H1 (cell line): ENCODE data around the gene XPO1. TPM values are rescaled to one million over a fixed set of nuclear protein-coding genes. Genes with fewer than 3 reads are reported as not detected.

ENCODE experiments used
- CTCF ChIA-PET: fragments of 300-600 bp; sonication (Branson Sonifier 250); formaldehyde crosslinking; loops from one replicate; lab custom pipeline; 2021; ENCODE audit not compliant: partially characterized antibody; lab: Charles Lee
- POLR2A ChIA-PET: fragments of 300-600 bp; sonication (Branson Sonifier 250); formaldehyde crosslinking; loops from one replicate; lab custom pipeline; 2021; ENCODE audit warnings: inconsistent platforms; ENCODE audit not compliant: partially characterized antibody; lab: Charles Lee
- DNase-seq, 2 experiments: peaks; one replicate each; pipeline versions ENCODE4 v3.0.0 to v3.0.0-alpha.2; 2010 to 2022; ENCODE audit warnings: low spot score in 2 of 2, low read depth in 1 of 2, mixed read lengths in 1 of 2
- FAIRE-seq: peaks from 2 replicates; lab custom pipeline; 2011; peaks lifted over from hg19 to GRCh38; lab: Jason Lieb, UNC
- H2AFZ ChIP-seq: 2 replicates; pipeline ENCODE4 v1.8.1; 2012; ENCODE audit warnings: low read length, inconsistent platforms
- H2AK5ac ChIP-seq: 2 replicates; pipeline ENCODE4 v1.6.1; 2013; ENCODE audit warnings: low read depth, low read length
- H2BK120ac ChIP-seq: replicated peaks from 2 replicates; pipeline ENCODE3; 2013; ENCODE audit warnings: low read depth, low read length, inconsistent platforms
- H2BK12ac ChIP-seq: 2 replicates; pipeline ENCODE4 v1.6.1; 2013; ENCODE audit warnings: low read depth, low read length
- H2BK15ac ChIP-seq: 2 replicates; pipeline ENCODE4 v1.6.1; 2013; ENCODE audit warnings: low read length
- H2BK20ac ChIP-seq: 2 replicates; pipeline ENCODE4 v1.6.1; 2013; ENCODE audit warnings: low read length
- H2BK5ac ChIP-seq: 2 replicates; pipeline ENCODE4 v1.6.1; 2013; ENCODE audit warnings: low read depth, low read length
- H3K14ac ChIP-seq: 2 replicates; pipeline ENCODE4 v1.6.1; 2013; ENCODE audit warnings: inconsistent platforms; ENCODE audit not compliant: insufficient read length
- H3K18ac ChIP-seq: 2 replicates; pipeline ENCODE4 v1.6.1; 2013; ENCODE audit warnings: low read length; ENCODE audit errors: extremely low read depth
- H3K23ac ChIP-seq: 2 replicates; pipeline ENCODE4 v1.6.1; 2013; ENCODE audit warnings: inconsistent platforms; ENCODE audit not compliant: insufficient read length
- H3K23me2 ChIP-seq: 2 replicates; pipeline ENCODE4 v1.6.1; 2013; ENCODE audit warnings: low read depth, low read length
- H3K27ac ChIP-seq: 2 replicates; pipeline ENCODE4 v1.6.1; 2011; ENCODE audit warnings: low read depth, low read length, inconsistent platforms
- H3K27me3 ChIP-seq, 4 experiments: replicated peaks in 1 of 4; 1 replicate in 1 of 4; 2 replicates in 3 of 4; pipeline versions ENCODE4 v1.6.1 to v1.8.1; 2011 to 2013; ENCODE audit warnings: low read length in 3 of 4, mild to moderate bottlenecking in 3 of 4, inconsistent platforms in 2 of 4, mixed read lengths in 2 of 4, moderate library complexity in 1 of 4; ENCODE audit not compliant: control insufficient read depth in 3 of 4, insufficient read depth in 3 of 4; ENCODE audit errors: extremely low read depth in 1 of 4
- H3K36me3 ChIP-seq, 4 experiments: 2 replicates each; pipeline versions ENCODE4 v1.6.1 to v1.8.1; 2011 to 2013; ENCODE audit warnings: mild to moderate bottlenecking in 4 of 4, low read length in 3 of 4, moderate library complexity in 2 of 4, control low read depth in 1 of 4, inconsistent platforms in 1 of 4; ENCODE audit not compliant: insufficient read depth in 4 of 4, control insufficient read depth in 2 of 4
- H3K4ac ChIP-seq: replicated peaks from 2 replicates; pipeline ENCODE3; 2013; ENCODE audit warnings: low read length, low read depth, mixed read lengths, inconsistent platforms; ENCODE audit not compliant: insufficient read length
- H3K4me1 ChIP-seq, 4 experiments: replicated peaks in 1 of 4; 1 replicate in 1 of 4; 2 replicates in 3 of 4; pipeline versions ENCODE4 v1.6.1 to v1.8.1; 2011 to 2013; ENCODE audit warnings: low read length in 3 of 4, inconsistent platforms in 2 of 4, mixed read lengths in 1 of 4; ENCODE audit not compliant: insufficient read depth in 4 of 4, control insufficient read depth in 3 of 4
- H3K4me2 ChIP-seq, 2 experiments: 2 replicates each; pipeline versions ENCODE4 v1.6.1 to v1.8.1; 2011 to 2013; ENCODE audit warnings: low read depth in 2 of 2, low read length in 2 of 2, control low read depth in 1 of 2, inconsistent platforms in 1 of 2, mild to moderate bottlenecking in 1 of 2; ENCODE audit not compliant: insufficient read depth in 1 of 2
- H3K4me3 ChIP-seq, 4 experiments: fragments of 200-600, 300-600 bp in 1 of 4; sonication (generic), shearing (Covaris generic), sonication (Bioruptor Twin) in 1 of 4; 2 replicates each; pipeline versions ENCODE4 v1.5.1 to v1.8.1; 2011 to 2016; ENCODE audit warnings: low read length in 4 of 4, low read depth in 3 of 4, control low read depth in 2 of 4, inconsistent platforms in 2 of 4, mild to moderate bottlenecking in 2 of 4, mixed read lengths in 1 of 4, moderate library complexity in 1 of 4; ENCODE audit not compliant: insufficient read depth in 2 of 4; ENCODE audit errors: extremely low read depth in 1 of 4
- H3K56ac ChIP-seq: replicated peaks from 2 replicates; pipeline ENCODE3; 2013; ENCODE audit warnings: low read depth, mild to moderate bottlenecking, mixed read lengths, low read length, inconsistent platforms; ENCODE audit not compliant: insufficient read length
- H3K79me1 ChIP-seq: 2 replicates; pipeline ENCODE4 v1.6.1; 2013; ENCODE audit warnings: low read depth, low read length, control low read depth
- H3K79me2 ChIP-seq, 2 experiments: 2 replicates each; pipeline versions ENCODE4 v1.6.1 to v1.8.1; 2012 to 2013; ENCODE audit warnings: low read length in 2 of 2, mild to moderate bottlenecking in 2 of 2, inconsistent platforms in 1 of 2; ENCODE audit not compliant: insufficient read depth in 2 of 2, control insufficient read depth in 1 of 2
- H3K9ac ChIP-seq, 4 experiments: replicated peaks in 1 of 4; 1 replicate in 1 of 4; 2 replicates in 3 of 4; pipeline versions ENCODE4 v1.6.1 to v1.8.1; 2011 to 2013; ENCODE audit warnings: low read depth in 3 of 4, low read length in 3 of 4, control low read depth in 2 of 4, mild to moderate bottlenecking in 2 of 4, moderate library complexity in 2 of 4, inconsistent platforms in 1 of 4; ENCODE audit errors: extremely low read depth in 1 of 4
- H3K9me3 ChIP-seq, 2 experiments: 2 replicates each; pipeline versions ENCODE4 v1.6.1 to v1.8.1; 2012 to 2013; ENCODE audit warnings: mild to moderate bottlenecking in 2 of 2, moderate library complexity in 2 of 2, control low read depth in 1 of 2, inconsistent platforms in 1 of 2, low read depth in 1 of 2, low read length in 1 of 2, mixed read lengths in 1 of 2; ENCODE audit not compliant: insufficient read depth in 2 of 2
- H4K20me1 ChIP-seq, 2 experiments: replicated peaks in 1 of 2; 2 replicates each; pipeline versions ENCODE3 to v1.8.1; 2011 to 2013; ENCODE audit warnings: inconsistent platforms in 2 of 2, low read length in 2 of 2, mild to moderate bottlenecking in 1 of 2; ENCODE audit not compliant: insufficient read depth in 2 of 2, control insufficient read depth in 1 of 2
- H4K5ac ChIP-seq: 2 replicates; pipeline ENCODE4 v1.6.1; 2013; ENCODE audit warnings: low read length, low read depth, mixed read lengths, inconsistent platforms; ENCODE audit not compliant: insufficient read length
- H4K8ac ChIP-seq: 2 replicates; pipeline ENCODE4 v1.8.0; 2013; ENCODE audit warnings: mild to moderate bottlenecking, moderate library complexity, low read length, inconsistent platforms; ENCODE audit not compliant: insufficient read depth; ENCODE audit errors: extremely low read depth
- H4K91ac ChIP-seq: replicated peaks from 2 replicates; pipeline ENCODE3; 2013; ENCODE audit warnings: low read length, mixed read lengths, inconsistent platforms; ENCODE audit not compliant: insufficient read length
- ATF3 ChIP-seq: IDR thresholded peaks from 2 replicates; pipeline ENCODE4 v1.6.1; 2011; ENCODE audit warnings: low read depth, mild to moderate bottlenecking, low read length; ENCODE audit not compliant: insufficient read depth
- BACH1 ChIP-seq: IDR thresholded peaks from 2 replicates; pipeline ENCODE4 v1.6.1; 2012; ENCODE audit warnings: low read length, improper control_type of control experiment
- CTCF ChIP-seq, 3 experiments: IDR thresholded peaks; 1 replicate in 2 of 3; 2 replicates in 1 of 3; pipeline versions ENCODE4 v1.5.1 to v1.6.1; 2011; ENCODE audit warnings: low read length in 3 of 3, mild to moderate bottlenecking in 3 of 3, inconsistent platforms in 2 of 3, low read depth in 1 of 3, moderate library complexity in 1 of 3; ENCODE audit not compliant: insufficient read depth in 1 of 3; ENCODE audit errors: control extremely low read depth in 1 of 3
- EZH2 ChIP-seq: fragments of 200-600 bp; sonication (generic); IDR thresholded peaks from 2 replicates; pipeline ENCODE4 v1.7.1; 2012; ENCODE audit warnings: low read depth, mild to moderate bottlenecking, moderate library complexity, low read length, inconsistent platforms; ENCODE audit not compliant: severe bottlenecking
- GABPA ChIP-seq: IDR thresholded peaks from 2 replicates; pipeline ENCODE4 v1.6.1; 2011; ENCODE audit warnings: mild to moderate bottlenecking, low read length, moderate library complexity, borderline replicate concordance; ENCODE audit not compliant: insufficient read depth
- PHF8 ChIP-seq: fragments of 200-600 bp; sonication (generic); conservative IDR thresholded peaks from 2 replicates; pipeline ENCODE4 v1.7.1; 2012; ENCODE audit warnings: low read depth, mild to moderate bottlenecking, inconsistent platforms, low read length, moderate library complexity
- POLR2AphosphoS5 ChIP-seq: IDR thresholded peaks from 2 replicates; pipeline ENCODE4 v1.6.1; 2011; ENCODE audit warnings: low read depth, low read length
- SP4 ChIP-seq: IDR thresholded peaks from 2 replicates; pipeline ENCODE4 v1.6.1; 2012; ENCODE audit warnings: low read length, inconsistent platforms
- TBP ChIP-seq: IDR thresholded peaks from 2 replicates; pipeline ENCODE4 v1.6.1; 2011; ENCODE audit warnings: low read depth, low read length, improper control_type of control experiment
- TEAD4 ChIP-seq: IDR thresholded peaks from 2 replicates; pipeline ENCODE4 v1.6.1; 2012; ENCODE audit warnings: low read depth, low read length, inconsistent platforms, mixed read lengths
- WGBS, 2 experiments: shearing (Covaris generic) in 1 of 2; methylation state at CpG; one replicate each; pipeline versions ENCODE4 v1.1.6 to v1.1.7; 2013 to 2015; ENCODE audit warnings: low lambda C conversion rate in 2 of 2, mixed read lengths in 2 of 2, inconsistent platforms in 1 of 2, low coverage in 1 of 2, missing lambda C conversion rate in 1 of 2; ENCODE audit not compliant: insufficient replicate concordance in 2 of 2, insufficient coverage in 1 of 2, insufficient read length in 1 of 2; ENCODE audit errors: extremely low coverage in 1 of 2, missing lambda C conversion rate in 1 of 2; 5-methylcytosine and 5-hydroxymethylcytosine counted together
- polyA plus RNA-seq, 7 experiments: library from polyadenylated mRNA; depleted of rRNA in 3 of 7; stranded (reverse) in 5 of 7; unstranded in 2 of 7; fragments of >200 nt in 5 of 7; fragments of 200-250 nt in 2 of 7; gene quantifications; 1 replicate in 5 of 7; 2 replicates in 1 of 7; 4 replicates in 1 of 7; pipeline versions ENCODE4 v1.2.1 to v1.2.3, GENCODE V29; 2011 to 2013; ENCODE audit warnings: missing spikeins in 2 of 7, mixed read lengths in 2 of 7
- total RNA-seq: library from RNA; stranded (reverse); fragmentation: NEBNext Ultra II Directional; extraction: Animal tissue kit (Norgen Biotek cat#: 25700); gene quantifications from 2 replicates; pipeline ENCODE4 v1.2.1, GENCODE V29; 2021

The XPO1 gene
- total and polyA plus RNA-seq, 2 of the 8 experiments (the other 6 are each of a cell fraction or from before 2014, with no cell fraction given): 110 to 296 TPM

- H3K36me3 ChIP-seq: no peaks in the 10 kb centered on the region
- H2BK15ac ChIP-seq: no peak overlapping the region
- H3K79me1 ChIP-seq: peaks cover 14% of the 10 kb centered on the region
- H4K5ac ChIP-seq: no peak overlapping the region
- POLR2A ChIA-PET: no interaction called here
- H3K4me3 ChIP-seq: no peak overlapping the region
- H3K4me2 ChIP-seq: no peak overlapping the region
- H3K14ac ChIP-seq: no peak overlapping the region
- no peak overlapping the region for H3K27ac ChIP-seq
- no peak for FAIRE-seq
- H4K8ac ChIP-seq: no peak overlapping the region
- peaks cover 36 to 97% of the 10 kb centered on the region in 2 experiments for H3K79me2 ChIP-seq
- no peaks in the 10 kb centered on the region for H3K23me2 ChIP-seq
- no peak overlapping the region for H2BK5ac ChIP-seq
- no peak overlapping the region for H2BK12ac ChIP-seq
- H3K4ac ChIP-seq: no peak overlapping the region
- H3K27me3 ChIP-seq: no peaks in the 10 kb centered on the region
- no peak overlapping the region for H2BK20ac ChIP-seq
- H2BK120ac ChIP-seq: no peak overlapping the region
- peaks cover 0 to 12% (median 4%) of the 10 kb centered on the region in 4 experiments; a peak in 6 of 7 replicates for H3K4me1 ChIP-seq
- no peak overlapping the region for H4K91ac ChIP-seq
- peaks cover 16 to 30% of the 10 kb centered on the region in 2 experiments for H4K20me1 ChIP-seq
- H2AK5ac ChIP-seq: no peak overlapping the region
- H3K9ac ChIP-seq: no peak overlapping the region
- no peak overlapping the region for H3K18ac ChIP-seq
- DNase-seq: no peak
- WGBS, 2 experiments: 85 to 100% methylated on average over 2 to 7 of the region's 7 CpGs
- H2AFZ ChIP-seq: no peak overlapping the region
- peak overlapping the region; percentile 27 for H3K23ac ChIP-seq
- no peaks in the 10 kb centered on the region for H3K9me3 ChIP-seq
- no peak overlapping the region for H3K56ac ChIP-seq
- CTCF ChIA-PET: interaction anchor here (0.7 to 5.8 kb wide), 3 partner anchors 11 to 28 kb away, joined by 3 to 48 read pairs (median 3); no protein-coding TSS in a partner anchor
- TF ChIP-seq CTCF (IDR thresholded peaks at IDR 0.05; ENCODE audit: control extremely low read depth in 1 of 3, insufficient read depth in 1 of 3, low read depth in 1 of 3, low read length in 3 of 3) (no peak), TEAD4 (no peak), BACH1 (no peak), ATF3 (no peak), SP4 (no peak), EZH2 (no peak), POLR2AphosphoS5 (no peak), GABPA (no peak), TBP (no peak), PHF8 (no peak)
Measured at GRCh38 chr2:61443342-61444041, 94.7 kb downstream of the XPO1 start.
